K562 (cell line): Measurements from ENCODE around the gene DBP. TPM values are rescaled to one million over a fixed set of nuclear protein-coding genes. Genes with fewer than 3 reads are reported as not detected.

ENCODE experiments used
- HDAC2 ChIP-seq: fragments of 450-650 bp; IDR thresholded peaks from 2 replicates; pipeline ENCODE4 v1.6.1; 2016; ENCODE audit warnings: mild to moderate bottlenecking
- MTA2 ChIP-seq: fragments of 450-650 bp; IDR thresholded peaks from 2 replicates; pipeline ENCODE4 v1.6.1; 2016; ENCODE audit warnings: low read depth
- PHF21A ChIP-seq: fragments of 450-650 bp; IDR thresholded peaks from 2 replicates; pipeline ENCODE4 v1.6.1; 2017; ENCODE audit warnings: low read depth, borderline replicate concordance
- POLR2B ChIP-seq: fragments of 450-650 bp; IDR thresholded peaks from 2 replicates; pipeline ENCODE4 v1.6.1; 2018; ENCODE audit warnings: low read depth; ENCODE audit not compliant: partially characterized antibody
- SAP30 ChIP-seq: fragments of 200-600 bp; sonication (generic); IDR thresholded peaks from 2 replicates; pipeline ENCODE4 v1.6.1; 2012; ENCODE audit warnings: borderline replicate concordance, low read depth, mild to moderate bottlenecking, moderate library complexity, low read length, control low read depth, inconsistent platforms; ENCODE audit not compliant: insufficient read depth, poor library complexity, severe bottlenecking
- TFAP4 ChIP-seq: sonication (generic); formaldehyde crosslinking; IDR thresholded peaks from 2 replicates; pipeline ENCODE4 v1.8.0; 2022; ENCODE audit warnings: missing genetic modification reagents, mild to moderate bottlenecking, moderate library complexity, borderline replicate concordance
- ZHX1 ChIP-seq: fragments of 150-350 bp; conservative IDR thresholded peaks from 2 replicates; pipeline ENCODE4 v1.6.1; 2014; ENCODE audit warnings: low read length
- ZKSCAN3 ChIP-seq: fragments of 250-450 bp; sonication (Bioruptor Pico); IDR thresholded peaks from 2 replicates; pipeline ENCODE4 v1.4.0; 2020
- polyA plus RNA-seq, 8 experiments: library from polyadenylated mRNA; depleted of rRNA in 4 of 8; stranded (reverse) in 5 of 8; unstranded in 3 of 8; fragments of >200 nt; fragmentation: Nextera tagmentation in 2 of 8; fragmentation: Illumina TruSeq in 1 of 8; extraction: Ambion mirVana in 2 of 8; extraction: Trizol in 1 of 8; gene quantifications; 2 replicates each; pipeline versions ENCODE4 v1.2.1 to v1.2.3, GENCODE V29; 2011 to 2014; ENCODE audit warnings: inconsistent platforms in 1 of 8, missing spikeins in 1 of 8
- total RNA-seq, 7 experiments: library from RNA; depleted of rRNA in 6 of 7; stranded (reverse); fragments of >200 nt in 6 of 7; fragmentation: Illumina TruSeq in 2 of 7; extraction: Trizol in 2 of 7; gene quantifications; 2 replicates each; pipeline versions ENCODE4 v1.2.1 to v1.2.3, GENCODE V29; 2011 to 2021; ENCODE audit warnings: low replicate concordance in 1 of 7
- TF ChIP-seq, protein P1 (sequence below): sonication (generic); formaldehyde crosslinking; IDR thresholded peaks from 2 replicates; pipeline ENCODE4 v1.8.1; 2023; ENCODE audit warnings: mild to moderate bottlenecking, missing genetic modification reagents

The DBP gene
- total and polyA plus RNA-seq, 9 of the 15 experiments (the other 6 are each of a cell fraction or from before 2014, with no cell fraction given): 0.25 to 5.5 (median 1.8) TPM

DNA sequence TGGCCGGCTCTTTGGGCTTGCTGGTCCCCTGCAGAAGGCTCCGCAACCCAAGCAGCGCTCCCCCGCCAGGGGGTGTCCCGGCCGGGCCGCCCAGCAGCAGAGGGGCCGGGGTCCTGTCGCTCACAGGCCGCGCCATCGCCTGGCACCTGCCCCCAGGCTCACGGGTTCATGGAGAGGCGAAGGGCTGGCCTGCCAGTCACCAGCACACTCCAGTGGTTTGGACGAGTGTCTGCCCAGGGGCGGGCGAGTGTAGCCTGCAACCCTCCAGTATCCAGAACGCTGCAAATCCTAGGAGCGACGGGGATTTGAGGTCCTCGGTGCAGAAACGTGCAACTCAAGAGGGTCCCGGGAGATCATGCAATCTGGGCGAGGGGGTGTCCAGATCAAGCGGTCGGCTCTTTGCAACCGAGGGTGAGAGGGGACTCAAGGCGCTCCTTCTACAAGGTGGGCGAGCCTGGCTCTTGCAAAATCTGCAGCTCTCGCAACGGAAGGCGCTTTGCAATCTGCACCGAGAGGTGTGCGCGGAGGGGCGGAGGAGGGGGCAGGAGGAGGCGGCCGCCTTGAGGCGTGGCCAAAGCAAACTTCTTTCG, at the start of gene DBP (continued):
- TF ChIP-seq, protein P1, sequence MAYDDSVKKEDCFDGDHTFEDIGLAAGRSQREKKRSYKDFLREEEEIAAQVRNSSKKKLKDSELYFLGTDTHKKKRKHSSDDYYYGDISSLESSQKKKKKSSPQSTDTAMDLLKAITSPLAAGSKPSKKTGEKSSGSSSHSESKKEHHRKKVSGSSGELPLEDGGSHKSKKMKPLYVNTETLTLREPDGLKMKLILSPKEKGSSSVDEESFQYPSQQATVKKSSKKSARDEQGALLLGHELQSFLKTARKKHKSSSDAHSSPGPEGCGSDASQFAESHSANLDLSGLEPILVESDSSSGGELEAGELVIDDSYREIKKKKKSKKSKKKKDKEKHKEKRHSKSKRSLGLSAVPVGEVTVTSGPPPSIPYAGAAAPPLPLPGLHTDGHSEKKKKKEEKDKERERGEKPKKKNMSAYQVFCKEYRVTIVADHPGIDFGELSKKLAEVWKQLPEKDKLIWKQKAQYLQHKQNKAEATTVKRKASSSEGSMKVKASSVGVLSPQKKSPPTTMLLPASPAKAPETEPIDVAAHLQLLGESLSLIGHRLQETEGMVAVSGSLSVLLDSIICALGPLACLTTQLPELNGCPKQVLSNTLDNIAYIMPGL: 0 out of 2 replicates have a peak, but pooled peaks have one; percentile 15
- TF ChIP-seq ZHX1 (no peak), TFAP4 (CRISPR knock-in tag) (0 out of 2 replicates have a peak, but pooled peaks have one; percentile 38), SAP30 (peak; percentile 28), MTA2 (no peak), ZKSCAN3 (CRISPR knock-in tag) (no peak), HDAC2 (peak; percentile 17; the same call in 1 of the 2 replicates), POLR2B (no peak), PHF21A (no peak)
